K562 (cell line): Measurements from ENCODE around the gene SLC35E2B.

ENCODE experiments used
- COPS2 ChIP-seq: fragments of 450-650 bp; conservative IDR thresholded peaks from 2 replicates; pipeline ENCODE4 v1.6.1; 2016; ENCODE audit warnings: mild to moderate bottlenecking, moderate library complexity
- EP300 ChIP-seq: IDR thresholded peaks from 2 replicates; pipeline ENCODE4 v1.6.1; 2012; ENCODE audit warnings: low read length, improper control_type of control experiment
- ERF ChIP-seq: fragments of 450-650 bp; formaldehyde crosslinking; IDR thresholded peaks from 2 replicates; pipeline ENCODE4 v1.4.0; 2020; ENCODE audit warnings: mild to moderate bottlenecking, mixed read lengths
- FOXK2 ChIP-seq, 2 experiments: fragments of 450-650 bp; IDR thresholded peaks in 1 of 2; conservative IDR thresholded peaks in 1 of 2; 2 replicates each; pipeline ENCODE4 v1.6.1; 2016; ENCODE audit warnings: low read depth in 2 of 2, mild to moderate bottlenecking in 1 of 2
- HCFC1 ChIP-seq: IDR thresholded peaks from 2 replicates; pipeline ENCODE4 v1.6.1; 2012; ENCODE audit warnings: low read depth, low read length, improper control_type of control experiment
- HNRNPL ChIP-seq: fragments of 200-400 bp; formaldehyde crosslinking; IDR thresholded peaks from 2 replicates; pipeline ENCODE4 v1.6.1; 2017; ENCODE audit warnings: low read depth, mild to moderate bottlenecking, low read length
- MTF1 ChIP-seq: fragments of 250-450 bp; sonication (Bioruptor Pico); IDR thresholded peaks from 2 replicates; pipeline ENCODE4 v1.9.0; 2021; ENCODE audit warnings: moderate library complexity, mild to moderate bottlenecking, inconsistent platforms, borderline replicate concordance
- ZNF140 ChIP-seq: fragments of 250-450 bp; sonication (Bioruptor Pico); IDR thresholded peaks from 2 replicates; pipeline ENCODE4 v1.8.0; 2021; ENCODE audit warnings: moderate library complexity, mild to moderate bottlenecking, inconsistent platforms
- TF ChIP-seq, protein P1 (sequence below), 3 experiments: IDR thresholded peaks in 2 of 3; conservative IDR thresholded peaks in 1 of 3; 2 replicates each; pipeline ENCODE4 v1.5.1; 2011 to 2012; ENCODE audit warnings: low read length in 3 of 3, mild to moderate bottlenecking in 3 of 3, control low read depth in 2 of 3, improper control_type of control experiment in 1 of 3, inconsistent platforms in 1 of 3, low read depth in 1 of 3, mixed read lengths in 1 of 3, moderate library complexity in 1 of 3; ENCODE audit not compliant: insufficient read depth in 2 of 3
- TF ChIP-seq, protein P2 (sequence below): conservative IDR thresholded peaks from 2 replicates; pipeline ENCODE4 v1.6.1; 2011; ENCODE audit warnings: low read depth, mild to moderate bottlenecking, low read length; ENCODE audit not compliant: control insufficient read depth
- TF ChIP-seq, protein P3 (sequence below): fragments of 250-450 bp; sonication (Bioruptor Pico); IDR thresholded peaks from 2 replicates; pipeline ENCODE4 v1.5.0; 2020; ENCODE audit warnings: mild to moderate bottlenecking, borderline replicate concordance
- TF ChIP-seq, protein P4 (sequence below), 2 experiments: IDR thresholded peaks; 2 replicates each; pipeline ENCODE4 v1.6.1; 2012; ENCODE audit warnings: improper control_type of control experiment in 2 of 2, low read depth in 2 of 2, low read length in 2 of 2, borderline replicate concordance in 1 of 2
- TF ChIP-seq, protein P5 (sequence below): fragments of 250-450 bp; sonication (Bioruptor Pico); IDR thresholded peaks from 2 replicates; pipeline ENCODE4 v1.5.0; 2021

DNA sequence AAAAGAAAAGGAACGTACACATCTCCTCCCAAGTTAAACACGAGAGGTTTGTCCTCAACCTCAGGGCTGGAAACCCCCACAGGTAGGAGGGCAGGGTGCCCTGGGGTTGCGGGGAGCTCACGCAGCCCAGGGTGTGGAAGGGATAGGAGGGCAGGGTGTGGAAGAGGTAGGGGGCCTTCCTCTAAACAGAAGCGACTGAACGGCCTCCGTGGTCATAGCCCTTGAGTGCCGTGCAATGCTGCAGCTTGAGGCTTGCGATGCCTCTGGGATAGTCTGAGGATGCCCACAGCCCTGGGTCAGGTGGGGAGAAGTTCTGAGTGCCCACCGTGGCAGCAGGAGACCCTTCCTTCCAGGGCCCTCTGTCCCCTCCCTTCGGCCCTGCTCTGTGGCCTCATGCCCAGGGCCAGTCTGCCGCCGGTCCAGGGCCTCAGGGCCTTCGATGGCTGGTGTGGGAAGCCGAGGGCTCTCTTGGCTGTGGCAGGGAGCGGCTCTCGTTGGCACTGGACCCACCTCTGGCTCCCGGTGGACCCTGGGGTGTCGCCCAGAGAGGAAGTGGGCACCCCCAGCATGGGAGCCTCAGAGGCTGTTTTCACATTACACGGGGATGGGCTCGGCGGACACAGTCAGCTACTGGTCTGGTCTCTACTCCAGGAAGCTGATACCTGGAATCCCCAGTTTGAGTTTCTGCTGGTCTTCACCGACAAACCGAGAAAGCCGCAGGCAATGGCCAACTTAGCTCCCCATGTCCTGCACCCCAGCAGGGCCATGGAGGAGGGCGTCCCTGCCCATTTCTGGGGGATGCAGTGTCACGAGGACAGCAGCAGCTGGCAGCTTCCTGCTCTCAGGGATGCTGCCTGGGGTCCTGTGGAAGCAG is 27.4 kb downstream of the SLC35E2B start:
- TF ChIP-seq HCFC1 (no peak), FOXK2 (conservative IDR thresholded peaks at IDR 0.05 in 1 of 2, IDR thresholded peaks at IDR 0.05 in 1 of 2; ENCODE audit: low read depth in 2 of 2) (no peak), EP300 (no peak), MTF1 (no peak), HNRNPL (no peak), ERF (CRISPR knock-in tag) (no peak), ZNF140 (CRISPR knock-in tag) (no peak), COPS2 (no peak)
- TF ChIP-seq, protein P1, sequence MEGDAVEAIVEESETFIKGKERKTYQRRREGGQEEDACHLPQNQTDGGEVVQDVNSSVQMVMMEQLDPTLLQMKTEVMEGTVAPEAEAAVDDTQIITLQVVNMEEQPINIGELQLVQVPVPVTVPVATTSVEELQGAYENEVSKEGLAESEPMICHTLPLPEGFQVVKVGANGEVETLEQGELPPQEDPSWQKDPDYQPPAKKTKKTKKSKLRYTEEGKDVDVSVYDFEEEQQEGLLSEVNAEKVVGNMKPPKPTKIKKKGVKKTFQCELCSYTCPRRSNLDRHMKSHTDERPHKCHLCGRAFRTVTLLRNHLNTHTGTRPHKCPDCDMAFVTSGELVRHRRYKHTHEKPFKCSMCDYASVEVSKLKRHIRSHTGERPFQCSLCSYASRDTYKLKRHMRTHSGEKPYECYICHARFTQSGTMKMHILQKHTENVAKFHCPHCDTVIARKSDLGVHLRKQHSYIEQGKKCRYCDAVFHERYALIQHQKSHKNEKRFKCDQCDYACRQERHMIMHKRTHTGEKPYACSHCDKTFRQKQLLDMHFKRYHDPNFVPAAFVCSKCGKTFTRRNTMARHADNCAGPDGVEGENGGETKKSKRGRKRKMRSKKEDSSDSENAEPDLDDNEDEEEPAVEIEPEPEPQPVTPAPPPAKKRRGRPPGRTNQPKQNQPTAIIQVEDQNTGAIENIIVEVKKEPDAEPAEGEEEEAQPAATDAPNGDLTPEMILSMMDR (IDR thresholded peaks at IDR 0.05 in 2 of 3, conservative IDR thresholded peaks at IDR 0.05 in 1 of 3; ENCODE audit: insufficient read depth in 2 of 3, low read depth in 1 of 3, low read length in 3 of 3), result no peak
- TF ChIP-seq, protein P2, sequence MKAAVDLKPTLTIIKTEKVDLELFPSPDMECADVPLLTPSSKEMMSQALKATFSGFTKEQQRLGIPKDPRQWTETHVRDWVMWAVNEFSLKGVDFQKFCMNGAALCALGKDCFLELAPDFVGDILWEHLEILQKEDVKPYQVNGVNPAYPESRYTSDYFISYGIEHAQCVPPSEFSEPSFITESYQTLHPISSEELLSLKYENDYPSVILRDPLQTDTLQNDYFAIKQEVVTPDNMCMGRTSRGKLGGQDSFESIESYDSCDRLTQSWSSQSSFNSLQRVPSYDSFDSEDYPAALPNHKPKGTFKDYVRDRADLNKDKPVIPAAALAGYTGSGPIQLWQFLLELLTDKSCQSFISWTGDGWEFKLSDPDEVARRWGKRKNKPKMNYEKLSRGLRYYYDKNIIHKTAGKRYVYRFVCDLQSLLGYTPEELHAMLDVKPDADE, result no peak
- TF ChIP-seq, protein P3, sequence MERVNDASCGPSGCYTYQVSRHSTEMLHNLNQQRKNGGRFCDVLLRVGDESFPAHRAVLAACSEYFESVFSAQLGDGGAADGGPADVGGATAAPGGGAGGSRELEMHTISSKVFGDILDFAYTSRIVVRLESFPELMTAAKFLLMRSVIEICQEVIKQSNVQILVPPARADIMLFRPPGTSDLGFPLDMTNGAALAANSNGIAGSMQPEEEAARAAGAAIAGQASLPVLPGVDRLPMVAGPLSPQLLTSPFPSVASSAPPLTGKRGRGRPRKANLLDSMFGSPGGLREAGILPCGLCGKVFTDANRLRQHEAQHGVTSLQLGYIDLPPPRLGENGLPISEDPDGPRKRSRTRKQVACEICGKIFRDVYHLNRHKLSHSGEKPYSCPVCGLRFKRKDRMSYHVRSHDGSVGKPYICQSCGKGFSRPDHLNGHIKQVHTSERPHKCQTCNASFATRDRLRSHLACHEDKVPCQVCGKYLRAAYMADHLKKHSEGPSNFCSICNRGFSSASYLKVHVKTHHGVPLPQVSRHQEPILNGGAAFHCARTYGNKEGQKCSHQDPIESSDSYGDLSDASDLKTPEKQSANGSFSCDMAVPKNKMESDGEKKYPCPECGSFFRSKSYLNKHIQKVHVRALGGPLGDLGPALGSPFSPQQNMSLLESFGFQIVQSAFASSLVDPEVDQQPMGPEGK (CRISPR knock-in tag), result no peak
- TF ChIP-seq, protein P4, sequence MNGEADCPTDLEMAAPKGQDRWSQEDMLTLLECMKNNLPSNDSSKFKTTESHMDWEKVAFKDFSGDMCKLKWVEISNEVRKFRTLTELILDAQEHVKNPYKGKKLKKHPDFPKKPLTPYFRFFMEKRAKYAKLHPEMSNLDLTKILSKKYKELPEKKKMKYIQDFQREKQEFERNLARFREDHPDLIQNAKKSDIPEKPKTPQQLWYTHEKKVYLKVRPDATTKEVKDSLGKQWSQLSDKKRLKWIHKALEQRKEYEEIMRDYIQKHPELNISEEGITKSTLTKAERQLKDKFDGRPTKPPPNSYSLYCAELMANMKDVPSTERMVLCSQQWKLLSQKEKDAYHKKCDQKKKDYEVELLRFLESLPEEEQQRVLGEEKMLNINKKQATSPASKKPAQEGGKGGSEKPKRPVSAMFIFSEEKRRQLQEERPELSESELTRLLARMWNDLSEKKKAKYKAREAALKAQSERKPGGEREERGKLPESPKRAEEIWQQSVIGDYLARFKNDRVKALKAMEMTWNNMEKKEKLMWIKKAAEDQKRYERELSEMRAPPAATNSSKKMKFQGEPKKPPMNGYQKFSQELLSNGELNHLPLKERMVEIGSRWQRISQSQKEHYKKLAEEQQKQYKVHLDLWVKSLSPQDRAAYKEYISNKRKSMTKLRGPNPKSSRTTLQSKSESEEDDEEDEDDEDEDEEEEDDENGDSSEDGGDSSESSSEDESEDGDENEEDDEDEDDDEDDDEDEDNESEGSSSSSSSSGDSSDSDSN (IDR thresholded peaks at IDR 0.05; ENCODE audit: borderline replicate concordance in 1 of 2, low read depth in 2 of 2, low read length in 2 of 2), result no peak
- TF ChIP-seq, protein P5, sequence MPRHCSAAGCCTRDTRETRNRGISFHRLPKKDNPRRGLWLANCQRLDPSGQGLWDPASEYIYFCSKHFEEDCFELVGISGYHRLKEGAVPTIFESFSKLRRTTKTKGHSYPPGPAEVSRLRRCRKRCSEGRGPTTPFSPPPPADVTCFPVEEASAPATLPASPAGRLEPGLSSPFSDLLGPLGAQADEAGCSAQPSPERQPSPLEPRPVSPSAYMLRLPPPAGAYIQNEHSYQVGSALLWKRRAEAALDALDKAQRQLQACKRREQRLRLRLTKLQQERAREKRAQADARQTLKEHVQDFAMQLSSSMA, result no peak
